Liver (tissue), 9 donors: ENCODE measurements around the gene ATP6V0E1. TPM values are rescaled to one million over a fixed set of nuclear protein-coding genes. Genes with fewer than 3 reads are reported as not detected.

Experiments used
- DNase-seq: peaks from one replicate; pipeline ENCODE4 v3.0.0-alpha.2; 2017; ENCODE audit warnings: low spot score
- H3K27ac ChIP-seq, 2 donors: one replicate each; pipeline ENCODE4 v1.7.0; 2013; ENCODE audit warnings: inconsistent platforms in 2 of 2, low read length in 2 of 2, control low read depth in 1 of 2, low read depth in 1 of 2, mild to moderate bottlenecking in 1 of 2
- H3K27me3 ChIP-seq, 4 donors: one replicate each; pipeline versions ENCODE4 v1.6.1 to v1.7.0; 2013; ENCODE audit warnings: low read length in 3 of 4, inconsistent platforms in 1 of 4, mild to moderate bottlenecking in 1 of 4, moderate library complexity in 1 of 4; ENCODE audit not compliant: control insufficient read depth in 4 of 4, insufficient read depth in 4 of 4
- H3K36me3 ChIP-seq, 4 donors: one replicate each; pipeline versions ENCODE4 v1.6.1 to v1.7.0; 2013; ENCODE audit warnings: low read length in 3 of 4, mild to moderate bottlenecking in 3 of 4, low read depth in 1 of 4, moderate library complexity in 1 of 4; ENCODE audit not compliant: control insufficient read depth in 4 of 4, insufficient read depth in 3 of 4
- H3K4me1 ChIP-seq, 4 donors: one replicate each; pipeline versions ENCODE4 v1.6.1 to v1.7.0; 2013; ENCODE audit warnings: low read length in 3 of 4, mild to moderate bottlenecking in 3 of 4, moderate library complexity in 1 of 4; ENCODE audit not compliant: control insufficient read depth in 4 of 4, insufficient read depth in 4 of 4
- H3K4me3 ChIP-seq, 3 donors: one replicate each; pipeline versions ENCODE4 v1.6.1 to v1.7.0; 2013; ENCODE audit warnings: low read length in 3 of 3, control low read depth in 1 of 3, low read depth in 1 of 3, mild to moderate bottlenecking in 1 of 3
- H3K9ac ChIP-seq, 2 donors: one replicate each; pipeline ENCODE4 v1.7.0; 2013; ENCODE audit warnings: low read length in 2 of 2, mild to moderate bottlenecking in 2 of 2, moderate library complexity in 2 of 2, control low read depth in 1 of 2, low read depth in 1 of 2
- H3K9me3 ChIP-seq, 4 donors: one replicate each; pipeline versions ENCODE4 v1.6.1 to v1.7.0; 2013; ENCODE audit warnings: low read length in 3 of 4; ENCODE audit not compliant: control insufficient read depth in 4 of 4
- EGR1 ChIP-seq, 2 donors: IDR thresholded peaks; 2 replicates each; pipeline ENCODE4 v1.6.1; 2016 to 2018; ENCODE audit warnings: antibody characterized with exemption in 2 of 2, low read depth in 2 of 2
- FOXA1 ChIP-seq: IDR thresholded peaks from 2 replicates; pipeline ENCODE4 v1.6.1; 2016; ENCODE audit warnings: antibody characterized with exemption
- FOXA2 ChIP-seq: IDR thresholded peaks from 2 replicates; pipeline ENCODE4 v1.6.1; 2016; ENCODE audit warnings: antibody characterized with exemption
- GABPA ChIP-seq, 2 donors: IDR thresholded peaks in 1 of 2; conservative IDR thresholded peaks in 1 of 2; 2 replicates each; pipeline ENCODE4 v1.6.1; 2016; ENCODE audit warnings: antibody characterized with exemption in 2 of 2, mild to moderate bottlenecking in 1 of 2, moderate library complexity in 1 of 2
- HNF4A ChIP-seq, 2 donors: conservative IDR thresholded peaks; 2 replicates each; pipeline ENCODE4 v1.6.1; 2016; ENCODE audit warnings: antibody characterized with exemption in 2 of 2, mild to moderate bottlenecking in 2 of 2
- HNF4G ChIP-seq: IDR thresholded peaks from 2 replicates; pipeline ENCODE4 v1.6.1; 2016; ENCODE audit warnings: antibody characterized with exemption
- JUND ChIP-seq, 2 donors: IDR thresholded peaks; 2 replicates each; pipeline ENCODE4 v1.6.1; 2016; ENCODE audit warnings: antibody characterized with exemption in 2 of 2
- RAD21 ChIP-seq, 2 donors: IDR thresholded peaks; 2 replicates each; pipeline ENCODE4 v1.6.1; 2016; ENCODE audit warnings: antibody characterized with exemption in 2 of 2, mild to moderate bottlenecking in 2 of 2
- SP1 ChIP-seq: IDR thresholded peaks from 2 replicates; pipeline ENCODE4 v1.6.1; 2018; ENCODE audit warnings: antibody characterized with exemption, mild to moderate bottlenecking
- TAF1 ChIP-seq: conservative IDR thresholded peaks from 2 replicates; pipeline ENCODE4 v1.6.1; 2016; ENCODE audit warnings: antibody characterized with exemption, mild to moderate bottlenecking
- YY1 ChIP-seq: IDR thresholded peaks from 2 replicates; pipeline ENCODE4 v1.6.1; 2016; ENCODE audit warnings: antibody characterized with exemption, mild to moderate bottlenecking
- WGBS: extraction: QIAGEN DNeasy Blood & Tissue Kit; methylation state at CpG from one replicate; pipeline ENCODE4 v1.1.7; 2013; 5-methylcytosine and 5-hydroxymethylcytosine counted together
- polyA plus RNA-seq, 2 donors: library from polyadenylated mRNA; stranded (reverse) in 1 of 2; unstranded in 1 of 2; fragments of 200-250 nt in 1 of 2; fragments of >200 nt in 1 of 2; fragmentation: Nextera tagmentation in 1 of 2; extraction: Ambion mirVana in 1 of 2; gene quantifications; one replicate each; pipeline versions ENCODE4 v1.2.1 to v1.2.3, GENCODE V29; 2013 to 2015
- total RNA-seq, 2 donors: library from RNA; depleted of rRNA; stranded (reverse); fragments of >200 nt; gene quantifications; one replicate each; pipeline ENCODE4 v1.2.3, GENCODE V29; 2014
- TF ChIP-seq, protein P1 (sequence below): IDR thresholded peaks from 2 replicates; pipeline ENCODE4 v1.6.1; 2016; ENCODE audit warnings: antibody characterized with exemption
- TF ChIP-seq, protein P2 (sequence below): IDR thresholded peaks from 2 replicates; pipeline ENCODE4 v1.6.1; 2016; ENCODE audit warnings: antibody characterized with exemption
- TF ChIP-seq, protein P3 (sequence below): IDR thresholded peaks from 2 replicates; pipeline ENCODE4 v1.6.1; 2016; ENCODE audit warnings: antibody characterized with exemption, mild to moderate bottlenecking
- TF ChIP-seq, protein P4 (sequence below): IDR thresholded peaks from 2 replicates; pipeline ENCODE4 v1.6.1; 2016; ENCODE audit warnings: antibody characterized with exemption
- donor health status: healthy.
- donor health status: healthy.
- donor health status: healthy.
- donor health status: healthy.
- donor health status: healthy.

The ATP6V0E1 gene
- total and polyA plus RNA-seq, 4 donors: 56.6 to 396 (median 111) TPM

DNA sequence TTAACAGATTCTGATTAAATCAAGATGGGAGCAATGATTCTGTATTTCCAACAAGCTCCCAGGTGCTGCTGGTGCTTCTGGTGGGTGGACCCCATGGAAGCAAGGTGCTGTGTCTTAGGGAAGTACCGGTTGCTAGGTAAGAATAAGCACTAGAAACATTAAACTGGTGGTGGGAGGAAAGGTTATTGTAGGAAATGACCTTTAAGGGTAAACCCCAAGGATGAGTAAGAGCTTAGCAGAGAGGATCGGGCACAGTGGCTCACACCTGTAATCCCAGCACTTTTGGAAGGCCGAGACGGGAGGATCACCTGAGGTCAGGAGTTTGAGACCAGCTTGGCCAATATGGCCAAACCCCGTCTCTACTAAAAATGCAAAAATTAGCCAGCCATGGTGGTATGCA, 56.4 kb downstream of the ATP6V0E1 start:
- Histone ChIP-seq H3K27me3 (no peaks in the 10 kb centered on the region), H3K9me3 (peaks cover 0 to 2% (median 0%) of the 10 kb centered on the region in 4 donors), H3K9ac (no peak overlapping the region), H3K4me1 (no peaks in the 10 kb centered on the region), H3K27ac (no peak overlapping the region), H3K4me3 (no peak overlapping the region), H3K36me3 (peaks cover 0 to 2% (median 0%) of the 10 kb centered on the region in 4 donors)
- whole genome bisulfite sequencing: 95% methylated on average over 5 of the region's 5 CpGs
- DNase-seq: no peak
- TF ChIP-seq YY1: no peak
- no peak for TF ChIP-seq TAF1
- no peak for TF ChIP-seq FOXA1
- TF ChIP-seq FOXA2: no peak
- no peak for TF ChIP-seq GABPA (IDR thresholded peaks at IDR 0.05 in 1 of 2, conservative IDR thresholded peaks at IDR 0.05 in 1 of 2)
- no peak for TF ChIP-seq SP1
- TF ChIP-seq, protein P1, sequence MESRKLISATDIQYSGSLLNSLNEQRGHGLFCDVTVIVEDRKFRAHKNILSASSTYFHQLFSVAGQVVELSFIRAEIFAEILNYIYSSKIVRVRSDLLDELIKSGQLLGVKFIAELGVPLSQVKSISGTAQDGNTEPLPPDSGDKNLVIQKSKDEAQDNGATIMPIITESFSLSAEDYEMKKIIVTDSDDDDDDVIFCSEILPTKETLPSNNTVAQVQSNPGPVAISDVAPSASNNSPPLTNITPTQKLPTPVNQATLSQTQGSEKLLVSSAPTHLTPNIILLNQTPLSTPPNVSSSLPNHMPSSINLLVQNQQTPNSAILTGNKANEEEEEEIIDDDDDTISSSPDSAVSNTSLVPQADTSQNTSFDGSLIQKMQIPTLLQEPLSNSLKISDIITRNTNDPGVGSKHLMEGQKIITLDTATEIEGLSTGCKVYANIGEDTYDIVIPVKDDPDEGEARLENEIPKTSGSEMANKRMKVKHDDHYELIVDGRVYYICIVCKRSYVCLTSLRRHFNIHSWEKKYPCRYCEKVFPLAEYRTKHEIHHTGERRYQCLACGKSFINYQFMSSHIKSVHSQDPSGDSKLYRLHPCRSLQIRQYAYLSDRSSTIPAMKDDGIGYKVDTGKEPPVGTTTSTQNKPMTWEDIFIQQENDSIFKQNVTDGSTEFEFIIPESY: no peak
- no peak for TF ChIP-seq EGR1 (IDR thresholded peaks at IDR 0.05; ENCODE audit: low read depth in 2 of 2)
- TF ChIP-seq, protein P2, sequence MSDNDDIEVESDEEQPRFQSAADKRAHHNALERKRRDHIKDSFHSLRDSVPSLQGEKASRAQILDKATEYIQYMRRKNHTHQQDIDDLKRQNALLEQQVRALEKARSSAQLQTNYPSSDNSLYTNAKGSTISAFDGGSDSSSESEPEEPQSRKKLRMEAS: no peak
- no peak for TF ChIP-seq HNF4G
- TF ChIP-seq, protein P3, sequence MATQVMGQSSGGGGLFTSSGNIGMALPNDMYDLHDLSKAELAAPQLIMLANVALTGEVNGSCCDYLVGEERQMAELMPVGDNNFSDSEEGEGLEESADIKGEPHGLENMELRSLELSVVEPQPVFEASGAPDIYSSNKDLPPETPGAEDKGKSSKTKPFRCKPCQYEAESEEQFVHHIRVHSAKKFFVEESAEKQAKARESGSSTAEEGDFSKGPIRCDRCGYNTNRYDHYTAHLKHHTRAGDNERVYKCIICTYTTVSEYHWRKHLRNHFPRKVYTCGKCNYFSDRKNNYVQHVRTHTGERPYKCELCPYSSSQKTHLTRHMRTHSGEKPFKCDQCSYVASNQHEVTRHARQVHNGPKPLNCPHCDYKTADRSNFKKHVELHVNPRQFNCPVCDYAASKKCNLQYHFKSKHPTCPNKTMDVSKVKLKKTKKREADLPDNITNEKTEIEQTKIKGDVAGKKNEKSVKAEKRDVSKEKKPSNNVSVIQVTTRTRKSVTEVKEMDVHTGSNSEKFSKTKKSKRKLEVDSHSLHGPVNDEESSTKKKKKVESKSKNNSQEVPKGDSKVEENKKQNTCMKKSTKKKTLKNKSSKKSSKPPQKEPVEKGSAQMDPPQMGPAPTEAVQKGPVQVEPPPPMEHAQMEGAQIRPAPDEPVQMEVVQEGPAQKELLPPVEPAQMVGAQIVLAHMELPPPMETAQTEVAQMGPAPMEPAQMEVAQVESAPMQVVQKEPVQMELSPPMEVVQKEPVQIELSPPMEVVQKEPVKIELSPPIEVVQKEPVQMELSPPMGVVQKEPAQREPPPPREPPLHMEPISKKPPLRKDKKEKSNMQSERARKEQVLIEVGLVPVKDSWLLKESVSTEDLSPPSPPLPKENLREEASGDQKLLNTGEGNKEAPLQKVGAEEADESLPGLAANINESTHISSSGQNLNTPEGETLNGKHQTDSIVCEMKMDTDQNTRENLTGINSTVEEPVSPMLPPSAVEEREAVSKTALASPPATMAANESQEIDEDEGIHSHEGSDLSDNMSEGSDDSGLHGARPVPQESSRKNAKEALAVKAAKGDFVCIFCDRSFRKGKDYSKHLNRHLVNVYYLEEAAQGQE: no peak
- TF ChIP-seq, protein P4, sequence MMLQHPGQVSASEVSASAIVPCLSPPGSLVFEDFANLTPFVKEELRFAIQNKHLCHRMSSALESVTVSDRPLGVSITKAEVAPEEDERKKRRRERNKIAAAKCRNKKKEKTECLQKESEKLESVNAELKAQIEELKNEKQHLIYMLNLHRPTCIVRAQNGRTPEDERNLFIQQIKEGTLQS: no peak
- TF ChIP-seq RAD21 (IDR thresholded peaks at IDR 0.05): no peak
- no peak for TF ChIP-seq HNF4A (conservative IDR thresholded peaks at IDR 0.05)
- TF ChIP-seq JUND (IDR thresholded peaks at IDR 0.05): no peak

DNA sequence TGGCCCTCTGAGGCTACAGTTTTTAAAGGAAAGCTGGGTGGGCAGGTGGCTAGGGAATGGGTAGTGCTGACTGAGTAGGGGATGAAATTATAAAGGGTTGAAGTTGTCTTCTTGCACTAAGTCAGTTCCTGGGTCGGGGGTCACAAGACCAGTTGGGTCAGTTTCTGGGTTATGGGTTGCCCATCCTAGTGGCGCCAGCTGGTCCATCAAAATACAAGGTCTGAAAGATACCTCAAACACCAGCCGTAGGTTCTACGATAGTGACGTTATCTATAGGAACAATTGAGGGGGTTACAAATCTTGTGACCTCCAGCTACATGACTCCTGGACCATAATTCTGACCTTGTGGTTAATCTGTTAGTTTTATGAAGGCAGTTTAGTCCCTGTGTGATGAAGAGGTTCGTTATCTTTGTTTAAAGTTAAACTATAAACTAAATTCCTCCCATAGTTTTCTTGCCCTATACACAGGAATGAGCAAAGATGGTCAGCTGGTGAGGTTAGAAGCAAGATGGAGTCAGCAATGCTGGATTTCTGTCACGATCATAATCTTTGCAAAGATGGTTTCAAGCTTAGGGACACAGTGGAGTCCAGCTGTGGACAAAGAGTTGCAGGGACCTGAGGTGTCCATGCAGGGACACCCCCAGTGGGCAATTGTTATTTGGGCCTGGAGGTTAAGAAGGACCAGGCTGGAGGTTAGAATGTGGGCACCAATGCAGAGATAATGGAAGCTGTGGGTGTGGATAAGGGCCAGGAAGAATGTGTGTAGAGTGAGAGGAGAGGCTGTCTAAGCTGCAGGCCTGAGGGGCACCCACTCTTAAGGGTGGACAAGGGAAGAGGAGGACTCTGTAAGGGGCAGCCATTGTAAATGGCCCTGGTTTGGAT, 58.6 kb downstream of the ATP6V0E1 start:
- Histone ChIP-seq H3K9me3 (peaks cover 0 to 2% (median 0%) of the 10 kb centered on the region in 4 donors), H3K27ac (no peak overlapping the region), H3K27me3 (no peaks in the 10 kb centered on the region), H3K4me1 (no peaks in the 10 kb centered on the region), H3K4me3 (no peak overlapping the region), H3K36me3 (no peaks in the 10 kb centered on the region), H3K9ac (no peak overlapping the region)
- 60% methylated on average over 7 of the region's 7 CpGs for WGBS
- DNase-seq: no peak
- TF ChIP-seq, protein P4: no peak
- TF ChIP-seq, protein P3: no peak
- TF ChIP-seq FOXA1: no peak
- TF ChIP-seq, protein P2: no peak
- TF ChIP-seq FOXA2: no peak
- no peak for TF ChIP-seq EGR1 (IDR thresholded peaks at IDR 0.05; ENCODE audit: low read depth in 2 of 2)
- TF ChIP-seq JUND (IDR thresholded peaks at IDR 0.05): no peak
- no peak for TF ChIP-seq HNF4A (conservative IDR thresholded peaks at IDR 0.05)
- TF ChIP-seq SP1: no peak
- TF ChIP-seq RAD21 (IDR thresholded peaks at IDR 0.05): no peak
- no peak for TF ChIP-seq TAF1
- no peak for TF ChIP-seq HNF4G
- TF ChIP-seq YY1: no peak
- TF ChIP-seq GABPA (IDR thresholded peaks at IDR 0.05 in 1 of 2, conservative IDR thresholded peaks at IDR 0.05 in 1 of 2): no peak
- TF ChIP-seq, protein P1: no peak
